ENCODE measurements around the gene COMP. TPM values are rescaled to one million over a fixed set of nuclear protein-coding genes. Genes with fewer than 3 reads are reported as not detected.

The COMP gene
- total RNA-seq, 4 donors from 2014 or later = 0.33 to 0.83 (median 0.62) TPM

- no peaks in the 10 kb centered on the region for H3K36me3 ChIP-seq
- DNase-seq (ENCODE audit: extremely low spot score) = no peak
- H3K4me1 ChIP-seq = peaks cover 31 to 43% (median 40%) of the 10 kb centered on the region in 4 donors
- H3K9me3 ChIP-seq = no peaks in the 10 kb centered on the region
- no peak overlapping the region for H3K27ac ChIP-seq (replicated peaks in 1 of 4)
- H3K27me3 ChIP-seq = peaks cover 8 to 55% (median 42%) of the 10 kb centered on the region in 4 donors
- WGBS = 65% methylated on average over 16 of the region's 16 CpGs
- TF ChIP-seq CTCF (IDR thresholded peaks at IDR 0.05) = no peak
- TF ChIP-seq EP300 (IDR thresholded peaks at IDR 0.05) = no peak
- no peak for TF ChIP-seq POLR2AphosphoS5 (IDR thresholded peaks at IDR 0.05)
- TF ChIP-seq POLR2A (IDR thresholded peaks at IDR 0.05; ENCODE audit: low read depth) = no peak
- intact Hi-C loops (cut with DNase I) = no loop called here
- H3K4me3 ChIP-seq = no peak overlapping the region
Observed at GRCh38 chr19:18784786-18785120, 6.4 kb downstream of the COMP start.

DNA sequence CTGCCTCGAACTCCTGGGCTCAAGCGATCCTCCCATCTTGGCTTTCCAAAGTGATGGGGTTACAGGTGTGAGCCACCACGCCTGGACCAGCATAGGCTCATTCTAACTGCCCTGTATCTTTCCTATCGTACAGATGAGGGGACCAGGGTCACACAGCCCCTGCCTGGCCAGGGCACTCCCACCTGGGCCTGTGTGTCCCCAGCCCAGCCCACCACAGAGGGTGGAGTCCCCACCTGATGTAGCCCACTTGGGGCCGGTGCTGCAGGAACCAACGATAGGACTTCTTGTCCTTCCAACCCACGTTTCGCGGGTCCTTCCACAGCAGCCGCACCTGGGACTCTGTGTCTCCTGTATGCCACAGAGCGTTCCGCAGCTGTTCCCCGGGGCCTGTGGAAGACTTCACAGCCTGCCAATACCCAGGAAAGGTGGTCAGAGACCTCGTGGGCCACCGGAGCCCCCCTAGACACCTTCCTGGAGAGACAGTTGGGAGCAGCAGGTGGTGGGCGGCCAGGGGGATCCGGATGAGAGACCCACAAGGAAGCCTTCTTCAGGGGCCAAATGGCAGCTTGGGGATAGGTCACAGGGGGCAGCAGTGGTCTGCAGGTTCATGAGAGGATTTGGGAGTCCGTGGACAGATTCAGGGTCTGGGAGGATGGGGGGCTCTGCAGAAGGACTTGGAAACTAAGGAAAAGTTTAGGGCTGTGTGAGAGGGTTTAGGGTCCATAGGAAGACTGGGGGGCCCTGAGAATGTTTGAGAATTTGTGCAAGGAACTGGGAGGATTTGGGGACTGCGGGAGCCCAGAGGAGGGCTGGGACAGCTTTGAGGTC is 6.9 kb downstream of the COMP start:
- H3K4me3 ChIP-seq = no peak overlapping the region
- H3K27me3 ChIP-seq = peaks cover 3 to 49% (median 36%) of the 10 kb centered on the region in 4 donors
- TF ChIP-seq POLR2A (IDR thresholded peaks at IDR 0.05; ENCODE audit: low read depth) = no peak
- H3K27ac ChIP-seq (replicated peaks in 1 of 4) = no peak overlapping the region
- WGBS = 93% methylated on average over 15 of the region's 19 CpGs
- no peaks in the 10 kb centered on the region for H3K9me3 ChIP-seq
- H3K36me3 ChIP-seq = no peaks in the 10 kb centered on the region
- intact Hi-C loops (cut with DNase I) = no loop called here
- H3K4me1 ChIP-seq = peaks cover 26 to 37% (median 35%) of the 10 kb centered on the region in 4 donors
- no peak for DNase-seq (ENCODE audit: extremely low spot score)

- H3K36me3 ChIP-seq = peaks cover 0 to under 1% (median 0%) of the 10 kb centered on the region in 4 donors
- no peak overlapping the region for H3K4me3 ChIP-seq
- WGBS = 91% methylated on average over 18 of the region's 22 CpGs
- peaks cover 0 to 34% (median 22%) of the 10 kb centered on the region in 4 donors for H3K27me3 ChIP-seq
- peaks cover 16 to 26% (median 23%) of the 10 kb centered on the region in 4 donors for H3K4me1 ChIP-seq
- TF ChIP-seq POLR2A (IDR thresholded peaks at IDR 0.05; ENCODE audit: low read depth) (no peak), CTCF (IDR thresholded peaks at IDR 0.05) (no peak), EP300 (IDR thresholded peaks at IDR 0.05) (no peak), POLR2AphosphoS5 (IDR thresholded peaks at IDR 0.05) (no peak)
- no peak overlapping the region for H3K27ac ChIP-seq (replicated peaks in 1 of 4)
- intact Hi-C loops (cut with DNase I) = no loop called here
- H3K9me3 ChIP-seq = no peaks in the 10 kb centered on the region
- DNase-seq (ENCODE audit: extremely low spot score) = no peak
Observed at GRCh38 chr19:18782559-18783225, 8.4 kb downstream of the COMP start.

DNA sequence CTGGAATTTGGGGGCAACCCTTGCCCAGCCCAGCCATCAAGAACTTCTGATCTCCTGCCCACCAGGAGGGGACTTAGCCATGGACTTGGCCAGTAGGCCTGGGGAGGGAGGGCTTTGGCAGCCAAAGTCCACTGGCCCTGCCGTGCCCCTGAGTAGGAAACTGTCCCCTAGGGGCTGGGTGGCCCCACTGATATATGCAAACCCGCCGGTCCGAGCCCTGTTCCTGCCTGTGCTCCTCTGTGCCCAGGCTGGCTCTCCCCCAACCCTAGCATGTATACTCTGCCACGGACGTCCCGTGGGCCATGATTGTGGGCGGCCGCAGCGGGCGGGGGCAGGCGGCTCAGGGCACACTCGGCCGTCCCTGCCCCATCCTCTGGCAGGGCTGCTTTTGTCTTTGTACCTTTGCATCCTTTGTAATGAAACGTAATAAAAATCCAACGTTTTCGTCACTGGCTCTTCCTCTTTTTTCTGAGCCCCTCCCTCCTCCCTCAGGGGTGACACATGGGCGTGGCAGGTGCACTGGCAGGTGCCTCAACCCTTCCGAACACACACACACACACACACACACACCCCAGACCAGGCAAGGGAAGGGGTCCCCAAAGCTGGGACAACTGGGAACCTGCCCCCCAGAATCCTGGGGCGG is 9.1 kb downstream of the COMP start:
- Histone ChIP-seq H3K27ac (replicated peaks in 1 of 4) (no peak overlapping the region), H3K36me3 (peaks cover 0 to 7% (median 0%) of the 10 kb centered on the region in 4 donors), H3K9me3 (no peaks in the 10 kb centered on the region), H3K27me3 (peaks cover 0 to 32% (median 16%) of the 10 kb centered on the region in 4 donors), H3K4me1 (peaks cover 10 to 26% (median 21%) of the 10 kb centered on the region in 4 donors), H3K4me3 (no peak overlapping the region)
- intact Hi-C loops (cut with DNase I) = no loop called here
- no peak for DNase-seq (ENCODE audit: extremely low spot score)
- 81% methylated on average over 18 of the region's 20 CpGs for WGBS
- TF ChIP-seq POLR2A (IDR thresholded peaks at IDR 0.05; ENCODE audit: low read depth) (no peak), POLR2AphosphoS5 (IDR thresholded peaks at IDR 0.05) (no peak), CTCF (IDR thresholded peaks at IDR 0.05) (no peak), EP300 (IDR thresholded peaks at IDR 0.05) (no peak)

All from esophagus muscularis mucosa (tissue), 4 donors.